ENCODE measurements around the gene COL4A2. TPM values are rescaled to one million over a fixed set of nuclear protein-coding genes. Genes with fewer than 3 reads are reported as not detected.

The COL4A2 gene
- polyA plus RNA-seq, 1 donor (not counting 4 experiments of a cell fraction or from before 2014, with no cell fraction given), result 30.7 TPM

GRCh38 chr13:110561344-110562035 is 254.4 kb downstream of the COL4A2 start, which contains the start of gene RAB20:
Gene RAB20 (minus strand): TSS chr13:110561722. CDS start chr13:110561519, 203 bp downstream.
- dilution Hi-C loops (cut with MboI; ENCODE audit: extremely low pct_ligation_motif_present, low sequenced_read_pairs), result no loop called here
- no peaks in the 10 kb centered on the region for H3K36me3 ChIP-seq (ENCODE audit: control insufficient read depth in 2 of 2, extremely low read depth in 1 of 2, insufficient read depth in 2 of 2, low read length in 2 of 2)
- no peaks in the 10 kb centered on the region for H3K9me3 ChIP-seq (ENCODE audit: control insufficient read depth, low read depth, low read length)
- H3K9ac ChIP-seq (ENCODE audit: control insufficient read depth, extremely low read depth, insufficient read depth, low read length), result peak within 1 kb of the TSS; percentile 74
- H3K4me3 ChIP-seq (ENCODE audit: control insufficient read depth in 2 of 3, extremely low read depth in 1 of 3, insufficient read depth in 2 of 3, low read depth in 1 of 3, low read length in 3 of 3), result peak within 1 kb of the TSS; percentile 70 to 98 (median 79)
- no peak for FAIRE-seq
- no peak for DNase-seq (ENCODE audit: low read depth, low spot score)
- no peaks in the 10 kb centered on the region for H3K27me3 ChIP-seq (ENCODE audit: control insufficient read depth, extremely low read depth, insufficient read depth, low read length)
- peaks cover 24% of the 10 kb centered on the region for H3K4me1 ChIP-seq (ENCODE audit: control insufficient read depth, extremely low read depth, insufficient read depth, low read length)
- H3K4me2 ChIP-seq (ENCODE audit: control insufficient read depth, extremely low read depth, insufficient read depth, low read depth, low read length), result peak within 1 kb of the TSS; percentile 96
- H2AFZ ChIP-seq (ENCODE audit: control insufficient read depth, low read length), result peak within 1 kb of the TSS; percentile 77
- no peaks in the 10 kb centered on the region for H3K9me1 ChIP-seq (ENCODE audit: control insufficient read depth, extremely low read depth, insufficient read depth, low read length)
- peak within 1 kb of the TSS; percentile 47 for H3K27ac ChIP-seq (ENCODE audit: control insufficient read depth, insufficient read depth, low read length)
- no peaks in the 10 kb centered on the region for H4K20me1 ChIP-seq (ENCODE audit: control insufficient read depth, extremely low read depth, insufficient read depth, low read length)
- no peaks in the 10 kb centered on the region for H3K79me2 ChIP-seq (ENCODE audit: control insufficient read depth, insufficient read depth, low read length)
- TF ChIP-seq CTCF (optimal IDR thresholded peaks at IDR 0.05 in 1 of 3, IDR thresholded peaks at IDR 0.05 in 1 of 3, conservative IDR thresholded peaks at IDR 0.05 in 1 of 3; ENCODE audit: extremely low read depth in 1 of 3, insufficient read depth in 2 of 3, low read length in 3 of 3), result peak in 1 of 3 experiments; percentile 21
- TF ChIP-seq EZH2 (IDR thresholded peaks at IDR 0.05; ENCODE audit: low read length), result no peak

- Histone ChIP-seq H3K4me3 (ENCODE audit: control insufficient read depth in 2 of 3, extremely low read depth in 1 of 3, insufficient read depth in 2 of 3, low read depth in 1 of 3, low read length in 3 of 3) (peak overlapping the region; percentile 70 to 98 (median 79)), H3K4me1 (ENCODE audit: control insufficient read depth, extremely low read depth, insufficient read depth, low read length) (peaks cover 24% of the 10 kb centered on the region), H3K36me3 (ENCODE audit: control insufficient read depth in 2 of 2, extremely low read depth in 1 of 2, insufficient read depth in 2 of 2, low read length in 2 of 2) (no peaks in the 10 kb centered on the region), H4K20me1 (ENCODE audit: control insufficient read depth, extremely low read depth, insufficient read depth, low read length) (no peaks in the 10 kb centered on the region), H3K27me3 (ENCODE audit: control insufficient read depth, extremely low read depth, insufficient read depth, low read length) (no peaks in the 10 kb centered on the region), H3K79me2 (ENCODE audit: control insufficient read depth, insufficient read depth, low read length) (no peaks in the 10 kb centered on the region), H3K9ac (ENCODE audit: control insufficient read depth, extremely low read depth, insufficient read depth, low read length) (peak overlapping the region; percentile 67), H3K9me3 (ENCODE audit: control insufficient read depth, low read depth, low read length) (no peaks in the 10 kb centered on the region), H2AFZ (ENCODE audit: control insufficient read depth, low read length) (peak overlapping the region; percentile 77), H3K4me2 (ENCODE audit: control insufficient read depth, extremely low read depth, insufficient read depth, low read depth, low read length) (peak overlapping the region; percentile 94), H3K9me1 (ENCODE audit: control insufficient read depth, extremely low read depth, insufficient read depth, low read length) (no peaks in the 10 kb centered on the region), H3K27ac (ENCODE audit: control insufficient read depth, insufficient read depth, low read length) (peak overlapping the region; percentile 47)
- dilution Hi-C loops (cut with MboI; ENCODE audit: extremely low pct_ligation_motif_present, low sequenced_read_pairs), result no loop called here
- FAIRE-seq (no peak), DNase-seq (ENCODE audit: low read depth, low spot score) (no peak)
- TF ChIP-seq CTCF (optimal IDR thresholded peaks at IDR 0.05 in 1 of 3, IDR thresholded peaks at IDR 0.05 in 1 of 3, conservative IDR thresholded peaks at IDR 0.05 in 1 of 3; ENCODE audit: extremely low read depth in 1 of 3, insufficient read depth in 2 of 3, low read length in 3 of 3) (no peak), EZH2 (IDR thresholded peaks at IDR 0.05; ENCODE audit: low read length) (no peak)
These were observed 255.0 kb downstream of the COL4A2 start for GRCh38 chr13:110562036-110562597.

Small RNA genes within 50 kb of the gene (small RNA-seq; reads per million reads assigned to genes)
- 0 reads per million in 3 experiments for gene MIR8073 (ENCODE audit: insufficient read length in 3 of 3, low read depth in 3 of 3, low replicate concordance in 1 of 3)

Other genes with a start within 250 kb of the COL4A2 start
- gene COL4A1, start 127 bp upstream of the COL4A2 start, polyA plus RNA-seq, result 14.5 to 30.3 TPM (median 22.3 TPM) in 3 replicates

Measured in keratinocyte (primary cell).